ENCODE results near the gene ZNHIT3. TPM values are rescaled to one million over a fixed set of nuclear protein-coding genes. Genes with fewer than 3 reads are reported as not detected.

Gene ZNHIT3
- polyA plus RNA-seq, 1 experiment = 74.0 TPM

DNA sequence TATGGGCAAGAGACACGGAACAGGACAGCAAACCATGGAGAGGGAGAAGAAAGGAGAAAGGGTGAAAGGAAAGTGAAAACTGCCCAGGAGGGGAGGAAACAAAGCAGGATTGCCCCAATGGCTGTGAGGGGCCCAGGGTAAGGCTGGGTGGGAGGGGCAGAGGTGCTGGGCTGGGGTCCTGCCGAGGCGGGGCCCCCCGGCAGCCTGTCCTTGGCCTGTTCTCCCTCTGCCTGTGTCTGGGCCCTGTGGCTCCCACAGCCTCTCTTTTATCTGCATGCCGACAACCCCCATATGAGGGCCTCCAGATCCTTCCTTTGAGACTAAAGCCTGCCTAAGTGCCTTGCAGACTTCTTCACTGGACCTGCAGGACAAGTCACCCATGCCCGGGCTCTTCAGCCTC lies 15.5 kb downstream of the ZNHIT3 start:
- no peak overlapping the region for H3K4me3 ChIP-seq (ENCODE audit: low read depth, low read length)
- TF ChIP-seq CTCF (IDR thresholded peaks at IDR 0.05; ENCODE audit: low read depth, low read length) = no peak
- CTCF ChIA-PET = no interaction called here
- H3K27ac ChIP-seq (ENCODE audit: low read depth, low read length) = no peak overlapping the region
- no peaks in the 10 kb centered on the region for H3K9me3 ChIP-seq (ENCODE audit: control insufficient read depth, insufficient read depth, low read length)
- DNase-seq (ENCODE audit: low read depth, low spot score) = no peak
- POLR2A ChIA-PET = no interaction called here
- H3K27me3 ChIP-seq (ENCODE audit: control insufficient read depth, insufficient read depth, low read length) = no peaks in the 10 kb centered on the region

DNA sequence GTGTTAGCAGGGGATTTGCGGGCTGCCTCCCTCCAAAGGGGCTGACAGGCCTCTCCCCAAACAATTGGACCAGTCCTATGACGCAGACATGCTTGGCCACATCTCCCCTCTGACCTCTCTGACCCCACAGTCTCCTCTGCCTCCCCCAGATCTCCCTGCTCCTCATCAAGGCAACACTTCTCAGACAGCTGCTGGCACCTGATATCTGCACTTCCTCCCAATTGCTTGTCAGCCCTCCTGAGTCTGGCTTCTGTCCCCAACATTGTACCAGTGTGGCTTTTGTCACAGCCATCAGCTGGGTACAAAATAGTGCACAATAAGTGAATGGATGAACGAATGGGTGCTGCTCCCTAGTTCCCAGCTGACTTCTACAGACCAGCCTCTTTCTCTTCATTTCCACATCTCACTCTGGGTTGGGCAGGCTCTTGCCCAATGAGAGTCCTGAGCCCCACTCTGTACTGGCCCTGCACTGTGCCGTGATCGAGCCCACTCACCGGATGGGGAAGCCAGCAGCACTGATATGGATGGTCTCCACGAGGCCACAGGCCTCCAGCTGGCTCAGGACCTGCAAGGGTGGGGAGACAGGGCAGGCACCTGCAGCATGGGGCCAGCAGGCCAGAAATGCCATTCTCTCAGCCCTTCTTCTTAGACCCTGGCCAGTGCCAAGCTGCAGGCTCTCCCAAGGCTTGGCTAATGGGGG lies 17.1 kb downstream of the ZNHIT3 start:
- ChIA-PET CTCF (no interaction called here), POLR2A (no interaction called here)
- Histone ChIP-seq H3K4me3 (ENCODE audit: low read depth, low read length) (no peak overlapping the region), H3K27ac (ENCODE audit: low read depth, low read length) (no peak overlapping the region), H3K9me3 (ENCODE audit: control insufficient read depth, insufficient read depth, low read length) (no peaks in the 10 kb centered on the region), H3K27me3 (ENCODE audit: control insufficient read depth, insufficient read depth, low read length) (no peaks in the 10 kb centered on the region)
- DNase-seq (ENCODE audit: low read depth, low spot score) = no peak
- TF ChIP-seq CTCF (IDR thresholded peaks at IDR 0.05; ENCODE audit: low read depth, low read length) = no peak

DNA sequence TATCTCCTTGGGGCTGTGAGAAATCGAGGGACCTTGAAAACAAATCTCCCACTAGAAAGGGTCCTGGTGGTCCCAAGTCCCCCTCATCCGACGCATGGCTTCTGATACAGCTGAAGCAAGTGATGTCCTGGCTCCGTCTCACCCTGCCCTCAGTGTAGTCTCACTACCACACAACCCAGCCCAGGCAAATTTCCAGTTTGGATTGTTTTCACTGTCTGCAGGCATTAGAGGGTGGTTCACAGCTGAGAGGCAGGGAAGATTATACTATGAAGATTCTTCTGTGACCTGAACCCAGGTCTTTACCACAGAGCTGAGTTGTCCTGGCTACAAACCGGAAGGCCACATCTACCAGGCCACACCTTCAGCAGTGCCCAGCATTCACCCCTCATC lies 17.7 kb downstream of the ZNHIT3 start:
- Histone ChIP-seq H3K27ac (ENCODE audit: low read depth, low read length) (no peak overlapping the region), H3K9me3 (ENCODE audit: control insufficient read depth, insufficient read depth, low read length) (no peaks in the 10 kb centered on the region), H3K4me3 (ENCODE audit: low read depth, low read length) (no peak overlapping the region), H3K27me3 (ENCODE audit: control insufficient read depth, insufficient read depth, low read length) (no peaks in the 10 kb centered on the region)
- no peak for DNase-seq (ENCODE audit: low read depth, low spot score)
- no peak for TF ChIP-seq CTCF (IDR thresholded peaks at IDR 0.05; ENCODE audit: low read depth, low read length)
- ChIA-PET POLR2A (no interaction called here), CTCF (interaction anchor here (1.2 kb wide), 1 partner anchor 19 kb away, joined by 3 read pairs; no protein-coding TSS in a partner anchor)

GRCh38 chr17:36505171-36505570 lies 18.7 kb downstream of the ZNHIT3 start:
- Histone ChIP-seq H3K27ac (ENCODE audit: low read depth, low read length) (no peak overlapping the region), H3K27me3 (ENCODE audit: control insufficient read depth, insufficient read depth, low read length) (no peaks in the 10 kb centered on the region), H3K4me3 (ENCODE audit: low read depth, low read length) (no peak overlapping the region), H3K9me3 (ENCODE audit: control insufficient read depth, insufficient read depth, low read length) (no peaks in the 10 kb centered on the region)
- CTCF ChIA-PET = interaction anchor here (1.2 kb wide), 1 partner anchor 20 kb away, joined by 3 read pairs; no protein-coding TSS in a partner anchor
- TF ChIP-seq CTCF (IDR thresholded peaks at IDR 0.05; ENCODE audit: low read depth, low read length) = no peak
- no peak for DNase-seq (ENCODE audit: low read depth, low spot score)
- POLR2A ChIA-PET = no interaction called here

- POLR2A ChIA-PET = no interaction called here
- DNase-seq (ENCODE audit: low read depth, low spot score) = no peak
- Histone ChIP-seq H3K9me3 (ENCODE audit: control insufficient read depth, insufficient read depth, low read length) (no peaks in the 10 kb centered on the region), H3K27me3 (ENCODE audit: control insufficient read depth, insufficient read depth, low read length) (no peaks in the 10 kb centered on the region), H3K4me3 (ENCODE audit: low read depth, low read length) (no peak overlapping the region), H3K27ac (ENCODE audit: low read depth, low read length) (no peak overlapping the region)
- no peak for TF ChIP-seq CTCF (IDR thresholded peaks at IDR 0.05; ENCODE audit: low read depth, low read length)
- CTCF ChIA-PET = no interaction called here
These were observed 19.9 kb downstream of the ZNHIT3 start for GRCh38 chr17:36506249-36506826.

Measured in AG04450 (cell line).